ENCODE measurements around the gene ZNF574. TPM values are rescaled to one million over a fixed set of nuclear protein-coding genes. Genes with fewer than 3 reads are reported as not detected.

The ZNF574 gene
- total and polyA plus RNA-seq, 7 experiments from 2014 or later, result 11.2 to 32.8 (median 20.9) TPM

DNA sequence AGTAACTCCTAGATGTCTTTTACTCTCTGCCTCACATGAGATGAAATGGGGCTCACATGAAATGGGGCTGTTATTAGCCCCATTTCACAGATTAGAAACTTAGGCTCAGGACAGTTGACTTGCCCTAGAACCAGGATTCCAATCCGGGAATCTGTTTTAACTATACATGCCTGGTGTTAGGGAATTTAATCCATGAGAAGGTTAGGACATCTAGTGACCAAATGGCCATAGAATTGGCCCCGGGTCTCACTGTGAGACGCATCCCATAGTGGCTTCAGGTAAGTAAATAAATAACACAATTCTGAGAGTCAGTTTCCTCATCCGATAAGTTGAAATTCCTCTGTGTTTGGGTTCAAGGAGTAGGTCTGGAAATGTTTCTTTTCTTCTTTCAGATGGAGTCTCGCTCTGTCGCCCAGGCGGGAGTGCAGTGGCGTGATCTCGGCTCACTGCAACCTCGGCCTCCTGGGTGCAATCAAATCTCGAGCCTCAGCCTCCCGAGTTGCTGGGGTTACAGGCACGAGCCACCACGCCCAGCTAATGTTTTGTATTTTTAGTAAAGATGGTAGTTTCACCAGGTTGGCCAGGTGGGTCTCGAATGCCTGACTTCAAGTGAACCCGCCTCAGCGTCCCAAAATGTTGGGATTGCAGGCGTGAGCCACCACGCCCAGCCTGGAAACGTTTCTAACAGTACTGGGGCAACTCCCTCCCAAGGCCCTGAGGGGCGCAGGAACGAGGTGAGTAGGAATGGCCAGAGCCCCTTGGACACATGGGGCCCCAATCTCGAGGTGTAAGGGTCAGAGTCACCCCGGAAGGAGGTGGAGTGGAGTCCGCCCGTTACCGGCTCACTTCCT is 1.2 kb upstream of the ZNF574 start:
- Histone ChIP-seq H3K4me3 (ENCODE audit: low read length) (peak overlapping the region; percentile 70), H3K36me3 (ENCODE audit: control insufficient read depth in 2 of 3, insufficient read depth in 3 of 3, low read length in 3 of 3) (peaks cover 0 to 20% (median 0%) of the 10 kb centered on the region in 3 experiments), H3K9me3 (ENCODE audit: control insufficient read depth in 2 of 3, low read length in 3 of 3) (no peaks in the 10 kb centered on the region), H3K27ac (ENCODE audit: low read depth, low read length) (peak overlapping the region; percentile 97), H3K27me3 (ENCODE audit: control insufficient read depth in 2 of 2, insufficient read depth in 2 of 2, low read length in 2 of 2) (no peaks in the 10 kb centered on the region), H3K4me1 (ENCODE audit: control insufficient read depth in 2 of 2, insufficient read depth in 2 of 2, low read length in 2 of 2) (peaks cover 19 to 24% of the 10 kb centered on the region in 2 donors)
- H3K4me3 Mint-ChIP-seq, result peak overlapping the region; percentile 92 to 100 (median 98)
- DNase-seq (peak in 3 of 9 donors; percentile 11 to 45 (median 21)), ATAC-seq (no peak)
- H3K27ac Mint-ChIP-seq, result peak overlapping the region; percentile 99 to 100 (median 100)
- no peaks in the 10 kb centered on the region for H3K9me3 Mint-ChIP-seq
- intact Hi-C loops (cut with micrococcal nuclease), result loop anchor here (1.0 to 10.0 kb wide), 8 partner anchors 58 to 348 kb away; partner anchors contain the start of genes ARHGEF1 (in 2 of the 2), ATP1A3 (in 1 of the 2), POU2F2 (in 1 of the 2) and RABAC1 (in 1 of the 2)
- peaks cover 0 to 10% (median 0%) of the 10 kb centered on the region in 5 donors for H3K36me3 Mint-ChIP-seq
- CTCF ChIA-PET, result no interaction called here
- H3K27me3 Mint-ChIP-seq, result peaks cover 0 to 21% (median 4%) of the 10 kb centered on the region in 5 donors
- POLR2A ChIA-PET, result no interaction called here
- peaks cover 26 to 50% (median 38%) of the 10 kb centered on the region in 7 donors for H3K4me1 Mint-ChIP-seq

DNA sequence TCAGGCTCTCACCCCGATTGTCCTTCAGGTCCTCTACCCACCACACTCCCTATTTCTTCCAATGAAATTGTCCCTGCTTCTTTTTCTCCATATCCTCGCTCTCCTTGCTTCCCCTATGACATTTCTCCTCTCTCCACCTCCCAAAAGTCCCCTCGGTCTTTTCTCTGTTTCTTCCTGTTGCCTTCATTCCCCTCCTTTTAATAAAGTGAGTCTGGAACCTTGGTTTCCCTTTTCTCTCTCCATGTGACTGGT is 676 bp upstream of the ZNF574 start:
- peaks cover 0 to 12% (median 0%) of the 10 kb centered on the region in 5 donors for H3K36me3 Mint-ChIP-seq
- POLR2A ChIA-PET, result no interaction called here
- Histone ChIP-seq H3K4me3 (ENCODE audit: low read length) (peak overlapping the region; percentile 70), H3K4me1 (ENCODE audit: control insufficient read depth in 2 of 2, insufficient read depth in 2 of 2, low read length in 2 of 2) (peaks cover 19 to 24% of the 10 kb centered on the region in 2 donors), H3K36me3 (ENCODE audit: control insufficient read depth in 2 of 3, insufficient read depth in 3 of 3, low read length in 3 of 3) (peaks cover 0 to 25% (median 0%) of the 10 kb centered on the region in 3 experiments), H3K27ac (ENCODE audit: low read depth, low read length) (peak overlapping the region; percentile 97), H3K27me3 (ENCODE audit: control insufficient read depth in 2 of 2, insufficient read depth in 2 of 2, low read length in 2 of 2) (no peaks in the 10 kb centered on the region), H3K9me3 (ENCODE audit: control insufficient read depth in 2 of 3, low read length in 3 of 3) (no peaks in the 10 kb centered on the region)
- H3K27ac Mint-ChIP-seq, result peak overlapping the region; percentile 99 to 100 (median 100)
- H3K4me1 Mint-ChIP-seq, result peaks cover 26 to 49% (median 38%) of the 10 kb centered on the region in 7 donors
- H3K9me3 Mint-ChIP-seq, result no peaks in the 10 kb centered on the region
- H3K27me3 Mint-ChIP-seq, result peaks cover 0 to 18% (median 3%) of the 10 kb centered on the region in 5 donors
- peak overlapping the region; percentile 92 to 100 (median 98) for H3K4me3 Mint-ChIP-seq
- peak; percentile 0 for ATAC-seq
- peak in 1 of 9 donors; percentile 15 for DNase-seq
- CTCF ChIA-PET, result no interaction called here
- intact Hi-C loops (cut with micrococcal nuclease), result loop anchor here (1.0 to 10.0 kb wide), 8 partner anchors 57 to 347 kb away; partner anchors contain the start of genes ARHGEF1 (in 2 of the 2), ATP1A3 (in 1 of the 2), POU2F2 (in 1 of the 2) and RABAC1 (in 1 of the 2)

DNA sequence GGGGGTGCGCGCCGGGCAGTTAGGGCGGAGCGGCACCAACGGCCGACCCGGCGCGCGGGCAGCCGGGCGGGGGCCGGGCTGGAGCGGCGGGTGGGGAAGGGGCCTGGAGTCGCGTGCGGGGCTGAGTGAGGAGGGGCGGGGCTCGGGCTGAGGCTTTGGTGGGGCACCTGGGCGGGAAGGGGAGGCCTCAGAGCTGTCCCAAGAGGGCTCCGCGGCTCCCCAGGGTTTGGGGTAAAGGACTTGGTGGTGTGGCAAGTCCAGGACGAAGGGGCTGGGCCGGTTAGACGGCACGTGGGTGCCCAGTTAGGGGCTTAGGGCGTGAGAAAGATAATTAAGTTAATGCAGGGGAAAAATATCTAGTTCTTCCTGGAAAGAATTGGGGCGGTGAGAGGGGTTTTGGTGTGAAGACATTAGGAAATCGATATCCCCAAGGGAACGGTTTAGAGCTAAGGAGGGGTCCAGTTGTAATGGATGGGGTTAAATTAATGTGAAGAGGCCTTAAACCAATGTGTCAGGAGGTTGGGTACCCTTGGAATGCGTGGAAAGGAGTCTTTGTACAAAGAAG is 496 bp downstream of the ZNF574 start:
- peak overlapping the region; percentile 70 for H3K4me3 ChIP-seq (ENCODE audit: low read length)
- H3K36me3 Mint-ChIP-seq, result peaks cover 0 to 18% (median 4%) of the 10 kb centered on the region in 5 donors
- H3K9me3 ChIP-seq (ENCODE audit: control insufficient read depth in 2 of 3, low read length in 3 of 3), result no peaks in the 10 kb centered on the region
- CTCF ChIA-PET, result interaction anchor here (0.6 kb wide), 1 partner anchor 1763 kb away, joined by 3 read pairs; no protein-coding TSS in a partner anchor
- POLR2A ChIA-PET, result interaction anchor here (0.5 to 1.7 kb wide), 14 partner anchors 8 to 1728 kb away, joined by 3 to 6 read pairs (median 3); partner anchors contain the start of genes C19orf47 and PLD3
- peaks cover 0 to 37% (median 0%) of the 10 kb centered on the region in 3 experiments for H3K36me3 ChIP-seq (ENCODE audit: control insufficient read depth in 2 of 3, insufficient read depth in 3 of 3, low read length in 3 of 3)
- ATAC-seq, result no peak
- H3K4me1 ChIP-seq (ENCODE audit: control insufficient read depth in 2 of 2, insufficient read depth in 2 of 2, low read length in 2 of 2), result peaks cover 19 to 24% of the 10 kb centered on the region in 2 donors
- peak overlapping the region; percentile 97 for H3K27ac ChIP-seq (ENCODE audit: low read depth, low read length)
- peaks cover 27 to 48% (median 39%) of the 10 kb centered on the region in 7 donors for H3K4me1 Mint-ChIP-seq
- H3K27ac Mint-ChIP-seq, result peak overlapping the region; percentile 82 to 100 (median 98)
- peak overlapping the region; percentile 89 to 100 (median 94) for H3K4me3 Mint-ChIP-seq
- no peaks in the 10 kb centered on the region for H3K9me3 Mint-ChIP-seq
- peak in 1 of 9 donors; percentile 50 for DNase-seq
- intact Hi-C loops (cut with micrococcal nuclease), result loop anchor here (1.0 to 10.0 kb wide), 7 partner anchors 56 to 346 kb away; partner anchors contain the start of genes ARHGEF1 (in 2 of the 2), MEGF8 (in 2 of the 2), GSK3A (in 1 of the 2) and POU2F2 (in 1 of the 2)
- no peaks in the 10 kb centered on the region for H3K27me3 ChIP-seq (ENCODE audit: control insufficient read depth in 2 of 2, insufficient read depth in 2 of 2, low read length in 2 of 2)
- H3K27me3 Mint-ChIP-seq, result peaks cover 0 to 7% (median 0%) of the 10 kb centered on the region in 5 donors

DNA sequence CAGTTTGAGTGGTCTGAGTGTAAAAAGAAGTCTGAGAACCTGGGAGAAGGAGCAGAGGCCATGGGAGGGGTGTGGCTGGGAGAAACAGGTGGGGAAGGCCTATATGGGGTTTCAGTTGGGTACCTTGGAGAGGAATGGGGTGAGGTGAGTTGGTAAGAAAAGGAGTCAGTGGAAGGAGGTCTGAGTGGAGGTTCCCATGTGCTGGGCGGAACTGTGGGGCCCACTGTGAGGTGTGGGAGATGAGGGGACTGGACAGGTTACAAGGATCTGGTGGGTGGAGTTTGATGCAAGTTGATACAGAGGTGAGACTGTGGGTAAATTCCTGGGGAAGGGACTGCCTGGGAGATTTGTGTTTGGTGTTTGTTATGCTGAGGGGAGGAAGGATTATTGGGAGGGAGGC is 2.1 kb downstream of the ZNF574 start:
- intact Hi-C loops (cut with micrococcal nuclease), result loop anchor here (5.0 to 10.0 kb wide), 2 partner anchors 193 to 344 kb away; partner anchors contain the start of gene ARHGEF1 (in 2 of the 2)
- peaks cover 0 to 2% (median 0%) of the 10 kb centered on the region in 5 donors for H3K27me3 Mint-ChIP-seq
- peaks cover 19 to 24% of the 10 kb centered on the region in 2 donors for H3K4me1 ChIP-seq (ENCODE audit: control insufficient read depth in 2 of 2, insufficient read depth in 2 of 2, low read length in 2 of 2)
- ChIA-PET CTCF (no interaction called here), POLR2A (no interaction called here)
- H3K4me1 Mint-ChIP-seq, result peaks cover 32 to 52% (median 45%) of the 10 kb centered on the region in 7 donors
- H3K9me3 Mint-ChIP-seq, result no peaks in the 10 kb centered on the region
- H3K4me3 ChIP-seq (ENCODE audit: low read length), result no peak overlapping the region
- no peak for DNase-seq
- peaks cover 0 to 25% (median 7%) of the 10 kb centered on the region in 5 donors for H3K36me3 Mint-ChIP-seq
- peak overlapping the region; percentile 89 to 100 (median 94) for H3K4me3 Mint-ChIP-seq
- peaks cover 0 to 45% (median 0%) of the 10 kb centered on the region in 3 experiments for H3K36me3 ChIP-seq (ENCODE audit: control insufficient read depth in 2 of 3, insufficient read depth in 3 of 3, low read length in 3 of 3)
- ATAC-seq, result no peak
- no peaks in the 10 kb centered on the region for H3K27me3 ChIP-seq (ENCODE audit: control insufficient read depth in 2 of 2, insufficient read depth in 2 of 2, low read length in 2 of 2)
- H3K27ac ChIP-seq (ENCODE audit: low read depth, low read length), result peak overlapping the region; percentile 97
- no peaks in the 10 kb centered on the region for H3K9me3 ChIP-seq (ENCODE audit: control insufficient read depth in 2 of 3, low read length in 3 of 3)
- peak overlapping the region; percentile 20 to 100 (median 83) for H3K27ac Mint-ChIP-seq

DNA sequence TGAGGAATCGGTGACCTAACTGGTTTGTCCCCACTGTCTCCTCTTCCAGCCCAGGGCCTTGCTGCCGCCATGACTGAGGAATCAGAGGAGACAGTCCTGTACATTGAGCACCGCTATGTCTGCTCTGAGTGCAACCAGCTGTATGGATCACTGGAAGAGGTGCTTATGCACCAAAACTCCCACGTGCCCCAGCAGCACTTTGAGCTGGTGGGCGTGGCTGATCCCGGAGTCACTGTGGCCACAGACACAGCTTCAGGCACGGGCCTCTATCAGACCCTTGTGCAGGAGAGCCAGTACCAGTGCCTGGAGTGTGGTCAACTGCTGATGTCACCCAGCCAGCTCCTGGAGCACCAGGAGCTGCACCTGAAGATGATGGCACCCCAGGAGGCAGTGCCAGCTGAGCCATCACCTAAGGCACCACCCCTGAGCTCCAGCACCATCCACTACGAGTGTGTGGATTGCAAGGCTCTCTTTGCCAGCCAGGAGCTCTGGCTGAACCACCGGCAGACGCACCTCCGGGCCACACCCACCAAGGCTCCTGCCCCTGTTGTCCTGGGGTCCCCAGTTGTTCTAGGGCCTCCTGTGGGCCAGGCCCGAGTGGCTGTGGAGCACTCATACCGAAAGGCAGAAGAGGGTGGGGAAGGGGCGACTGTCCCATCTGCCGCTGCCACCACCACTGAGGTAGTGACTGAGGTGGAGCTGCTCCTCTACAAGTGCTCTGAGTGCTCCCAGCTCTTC is 2.7 kb downstream of the ZNF574 start:
- ChIA-PET POLR2A (interaction anchor here (0.6 kb wide), 1 partner anchor 173 kb away, joined by 3 read pairs; no protein-coding TSS in a partner anchor), CTCF (interaction anchor here (0.9 kb wide), 1 partner anchor 58 kb away, joined by 3 read pairs; no protein-coding TSS in a partner anchor)
- no peaks in the 10 kb centered on the region for H3K9me3 Mint-ChIP-seq
- Histone ChIP-seq H3K36me3 (ENCODE audit: control insufficient read depth in 2 of 3, insufficient read depth in 3 of 3, low read length in 3 of 3) (peaks cover 0 to 45% (median 0%) of the 10 kb centered on the region in 3 experiments), H3K9me3 (ENCODE audit: control insufficient read depth in 2 of 3, low read length in 3 of 3) (no peaks in the 10 kb centered on the region), H3K4me3 (ENCODE audit: low read length) (no peak overlapping the region), H3K27ac (ENCODE audit: low read depth, low read length) (no peak overlapping the region), H3K27me3 (ENCODE audit: control insufficient read depth in 2 of 2, insufficient read depth in 2 of 2, low read length in 2 of 2) (no peaks in the 10 kb centered on the region), H3K4me1 (ENCODE audit: control insufficient read depth in 2 of 2, insufficient read depth in 2 of 2, low read length in 2 of 2) (peaks cover 19 to 24% of the 10 kb centered on the region in 2 donors)
- no peak for DNase-seq
- H3K27ac Mint-ChIP-seq, result peak overlapping the region in 5 of 9 donors; percentile 76 to 100 (median 94)
- H3K27me3 Mint-ChIP-seq, result peaks cover 0 to 2% (median 0%) of the 10 kb centered on the region in 5 donors
- peaks cover 32 to 50% (median 45%) of the 10 kb centered on the region in 7 donors for H3K4me1 Mint-ChIP-seq
- H3K4me3 Mint-ChIP-seq, result peak overlapping the region in 7 of 10 donors; percentile 25 to 99 (median 93)
- no peak for ATAC-seq
- intact Hi-C loops (cut with micrococcal nuclease), result loop anchor here (5.0 to 10.0 kb wide), 2 partner anchors 194 to 344 kb away; partner anchors contain the start of gene ARHGEF1 (in 2 of the 2)
- peaks cover 0 to 25% (median 7%) of the 10 kb centered on the region in 5 donors for H3K36me3 Mint-ChIP-seq

Data from naive thymus-derived CD4-positive, alpha-beta T cell (primary cell).